ENCODE data around the gene SCFD1.
"Not testable (repeated sequence)": the region's sequence is repeated elsewhere in the genome, so short reads cannot be mapped to it uniquely, and the experiment has no call there.

Gene SCFD1, protein sequence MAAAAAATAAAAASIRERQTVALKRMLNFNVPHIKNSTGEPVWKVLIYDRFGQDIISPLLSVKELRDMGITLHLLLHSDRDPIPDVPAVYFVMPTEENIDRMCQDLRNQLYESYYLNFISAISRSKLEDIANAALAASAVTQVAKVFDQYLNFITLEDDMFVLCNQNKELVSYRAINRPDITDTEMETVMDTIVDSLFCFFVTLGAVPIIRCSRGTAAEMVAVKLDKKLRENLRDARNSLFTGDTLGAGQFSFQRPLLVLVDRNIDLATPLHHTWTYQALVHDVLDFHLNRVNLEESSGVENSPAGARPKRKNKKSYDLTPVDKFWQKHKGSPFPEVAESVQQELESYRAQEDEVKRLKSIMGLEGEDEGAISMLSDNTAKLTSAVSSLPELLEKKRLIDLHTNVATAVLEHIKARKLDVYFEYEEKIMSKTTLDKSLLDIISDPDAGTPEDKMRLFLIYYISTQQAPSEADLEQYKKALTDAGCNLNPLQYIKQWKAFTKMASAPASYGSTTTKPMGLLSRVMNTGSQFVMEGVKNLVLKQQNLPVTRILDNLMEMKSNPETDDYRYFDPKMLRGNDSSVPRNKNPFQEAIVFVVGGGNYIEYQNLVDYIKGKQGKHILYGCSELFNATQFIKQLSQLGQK

GRCh38 chr14:30621940-30622830 lies at the start of gene SCFD1:
Gene SCFD1 (plus strand): TSS chr14:30622319. CDS start chr14:30622339, 20 bp downstream.
- peak; percentile 96 for DNase-seq (ENCODE audit: low spot score)

GRCh38 chr14:30572771-30573170 lies 49.3 kb upstream of the SCFD1 start:
- no peak for DNase-seq (ENCODE audit: low spot score)

DNA sequence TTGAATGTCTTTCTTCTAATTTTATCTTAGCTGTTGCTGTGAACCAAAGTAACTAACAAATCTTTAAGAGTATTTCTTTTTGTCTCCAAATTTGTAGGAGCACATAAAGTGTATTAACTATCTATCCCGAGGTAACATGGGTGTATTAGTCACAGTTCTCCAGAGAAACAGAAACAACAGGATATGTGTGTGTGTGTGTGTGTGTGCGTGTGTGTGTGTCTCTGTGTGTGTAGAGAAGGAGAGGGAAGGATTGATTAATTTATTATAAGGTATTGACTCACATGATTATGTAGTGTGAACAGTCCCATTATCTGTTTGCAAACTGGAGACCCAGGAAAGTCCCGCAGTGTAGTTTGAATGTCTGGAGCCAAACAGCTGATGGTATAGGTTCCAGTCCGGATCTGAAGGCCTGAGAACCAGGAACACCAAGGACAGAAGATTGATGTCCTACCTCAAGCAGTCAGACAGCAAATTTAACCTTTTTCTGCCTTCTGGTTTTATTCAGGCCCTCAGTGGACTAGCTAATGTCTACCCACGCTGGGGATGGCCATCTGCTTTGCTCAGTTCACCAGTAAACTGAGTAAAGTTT lies 48.8 kb upstream of the SCFD1 start:
- no peak for DNase-seq (ENCODE audit: low spot score)

DNA sequence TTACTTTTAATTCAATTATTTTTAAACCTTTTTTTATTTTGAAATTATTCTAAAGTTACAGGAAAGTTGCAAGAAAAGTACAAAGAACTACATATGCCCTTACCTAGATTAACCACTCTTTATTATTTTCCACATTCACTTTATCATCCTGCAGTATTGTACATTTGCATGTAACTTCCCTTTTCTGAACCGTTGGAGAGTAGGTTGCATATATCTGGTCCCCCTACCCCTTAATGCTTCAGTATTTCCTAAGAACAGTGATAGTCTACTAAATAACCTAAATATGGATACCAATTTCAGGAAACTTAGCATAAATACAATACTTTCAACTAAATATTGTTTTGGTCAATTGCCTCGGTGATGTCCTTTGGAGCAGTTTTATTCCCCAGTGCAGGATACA lies 48.2 kb upstream of the SCFD1 start:
- no peak for DNase-seq (ENCODE audit: low spot score)

GRCh38 chr14:30574777-30575176 lies 47.3 kb upstream of the SCFD1 start:
- not testable (repeated sequence) for DNase-seq (ENCODE audit: low spot score)

DNA sequence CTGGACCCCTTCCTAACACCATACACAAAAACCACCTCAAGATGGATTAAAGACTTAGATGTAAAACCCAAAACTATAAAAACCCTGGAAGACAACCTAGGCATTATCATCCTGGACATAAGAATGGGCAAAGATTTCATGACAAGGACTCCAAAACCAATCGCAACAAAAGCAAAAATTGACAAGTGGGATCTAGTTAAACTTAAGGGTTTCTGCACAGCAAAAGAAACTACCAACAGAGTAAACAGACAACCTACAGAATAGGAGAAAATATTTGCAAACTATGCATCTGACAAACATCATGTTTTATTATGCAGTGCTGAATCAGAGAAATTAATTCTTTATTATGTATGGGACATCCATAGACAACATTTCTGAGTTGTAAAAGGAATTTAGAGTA lies 45.8 kb upstream of the SCFD1 start:
- DNase-seq (ENCODE audit: low spot score) = not testable (repeated sequence)

- DNase-seq (ENCODE audit: low spot score) = peak; percentile 5
Measured at GRCh38 chr14:30580616-30581282, 41.4 kb upstream of the SCFD1 start.

DNA sequence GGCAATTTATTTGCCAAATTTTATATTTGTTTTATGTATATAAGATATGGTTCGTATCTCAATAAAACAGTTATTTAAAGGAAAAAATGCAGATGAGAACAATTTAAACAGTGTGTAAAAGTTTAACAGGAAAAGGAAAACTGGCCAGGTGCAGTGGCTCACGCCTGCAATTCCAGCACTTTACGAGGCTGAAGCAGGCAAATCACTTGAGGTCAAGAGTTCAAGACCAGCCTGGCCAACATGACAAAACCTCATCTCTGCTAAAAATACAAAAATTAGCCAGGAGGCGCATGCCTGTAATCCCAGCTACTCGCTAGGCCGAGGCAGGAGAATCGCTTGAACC lies 40.9 kb upstream of the SCFD1 start:
- DNase-seq (ENCODE audit: low spot score) = no peak

GRCh38 chr14:30582376-30582775 lies 39.7 kb upstream of the SCFD1 start:
- no peak for DNase-seq (ENCODE audit: low spot score)

GRCh38 chr14:30584058-30584630 lies 38.0 kb upstream of the SCFD1 start:
- DNase-seq (ENCODE audit: low spot score) = no peak

DNA sequence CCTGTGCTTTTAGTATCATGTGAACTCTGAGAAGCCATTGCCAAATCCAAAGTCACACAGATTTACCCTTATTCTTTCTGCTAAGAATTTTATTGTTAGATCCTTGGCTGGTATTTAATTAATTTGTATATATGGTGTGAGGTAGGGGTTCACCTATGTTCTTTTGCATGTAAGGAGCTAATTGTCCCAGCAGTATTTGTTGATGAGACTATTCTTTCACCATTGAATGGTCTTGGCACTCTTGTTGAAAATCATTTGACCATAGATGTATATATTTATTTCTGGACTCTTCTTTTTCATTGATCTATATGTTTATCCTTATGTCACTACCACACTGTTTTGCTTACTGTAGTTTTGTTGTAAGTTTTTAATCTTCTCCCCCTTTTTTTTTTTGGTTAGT lies 36.9 kb upstream of the SCFD1 start:
- DNase-seq (ENCODE audit: low spot score) = no peak

GRCh38 chr14:30587141-30587540 lies 35.0 kb upstream of the SCFD1 start:
- no peak for DNase-seq (ENCODE audit: low spot score)

DNA sequence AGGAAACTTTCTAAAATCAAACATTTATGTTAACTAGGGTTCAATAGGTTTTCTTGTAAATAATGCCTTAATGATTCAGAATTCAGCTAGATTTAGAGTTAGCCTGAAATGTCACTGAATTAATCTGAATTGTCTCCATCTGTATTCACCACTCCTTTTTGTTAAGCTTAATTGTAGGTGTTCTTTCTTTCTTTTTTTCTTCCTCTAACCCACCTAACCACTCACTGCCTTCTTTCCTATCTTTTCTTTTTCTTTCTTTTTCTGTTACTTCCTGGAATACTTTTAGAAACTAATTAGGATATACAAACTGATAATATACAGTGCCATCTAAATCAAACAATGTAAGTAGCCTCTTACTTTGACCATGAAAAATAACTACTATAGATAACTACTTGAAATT lies 33.2 kb upstream of the SCFD1 start:
- no peak for DNase-seq (ENCODE audit: low spot score)

DNA sequence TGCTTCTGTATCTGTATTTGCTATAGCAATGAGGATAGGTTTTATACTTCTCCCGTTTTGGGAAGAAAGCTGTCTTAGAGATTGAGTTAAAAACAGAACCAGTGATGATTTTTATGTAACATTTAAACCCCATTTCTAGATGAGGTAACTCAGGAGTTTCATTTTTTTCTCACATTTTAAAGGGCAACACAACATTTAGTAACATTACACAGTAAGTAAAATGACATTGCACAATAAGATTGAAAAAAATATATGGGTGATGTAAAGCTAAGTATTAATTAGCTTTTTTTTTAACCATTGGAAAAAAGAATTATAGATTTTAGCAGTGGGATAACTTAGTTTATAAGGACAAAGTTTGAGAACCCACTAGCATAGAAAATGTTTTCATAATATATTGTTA lies 25.2 kb upstream of the SCFD1 start:
- no peak for DNase-seq (ENCODE audit: low spot score)

- no peak for DNase-seq (ENCODE audit: low spot score)
Measured at GRCh38 chr14:30597504-30597903, 24.6 kb upstream of the SCFD1 start.

DNA sequence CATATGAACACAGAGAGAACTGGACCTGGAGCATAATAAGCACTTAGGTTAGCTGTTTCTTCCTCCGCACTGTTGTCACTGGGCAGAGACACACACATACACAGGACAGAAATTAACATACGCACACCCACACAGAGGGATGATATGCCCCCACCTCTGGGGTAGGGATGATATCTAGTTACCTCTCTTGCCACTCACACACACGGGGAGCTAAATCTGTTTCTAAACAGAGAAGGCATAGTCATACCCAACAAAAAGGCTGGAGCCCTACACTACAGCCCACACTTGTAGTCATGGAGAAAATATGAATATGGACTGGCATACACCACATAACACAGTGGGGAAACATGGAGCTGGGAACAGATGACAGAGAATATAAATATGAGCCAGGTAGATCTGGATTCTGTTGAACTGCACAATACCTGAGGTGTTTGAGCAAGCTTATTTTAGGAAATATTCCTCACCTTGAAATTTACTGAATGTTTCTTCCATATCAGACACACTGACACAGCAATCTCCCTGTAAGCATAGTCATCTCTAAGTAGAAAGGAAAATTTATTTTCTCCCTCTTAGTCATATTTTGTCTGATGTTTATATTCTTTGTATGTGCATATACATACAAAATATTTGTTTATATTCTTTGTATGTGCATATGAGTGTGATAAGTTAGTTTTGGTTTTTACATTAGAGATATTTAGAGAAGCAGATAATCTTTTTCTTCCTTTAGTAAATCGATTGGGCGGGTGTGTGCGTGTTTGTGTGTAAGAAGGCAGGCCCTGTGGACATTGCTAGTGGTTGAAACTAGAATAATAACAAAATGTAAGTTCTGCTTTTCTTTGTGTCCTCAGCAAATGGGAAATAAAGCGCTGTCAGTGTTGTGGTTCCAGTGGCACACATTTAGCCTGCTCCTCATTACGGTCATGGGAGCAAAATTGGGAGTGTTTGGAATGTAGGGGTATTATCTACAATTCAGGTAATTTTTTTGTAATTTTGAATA lies 20.9 kb upstream of the SCFD1 start:
- DNase-seq (ENCODE audit: low spot score) = no peak

- no peak for DNase-seq (ENCODE audit: low spot score)
Measured at GRCh38 chr14:30603402-30603801, 18.7 kb upstream of the SCFD1 start.

DNA sequence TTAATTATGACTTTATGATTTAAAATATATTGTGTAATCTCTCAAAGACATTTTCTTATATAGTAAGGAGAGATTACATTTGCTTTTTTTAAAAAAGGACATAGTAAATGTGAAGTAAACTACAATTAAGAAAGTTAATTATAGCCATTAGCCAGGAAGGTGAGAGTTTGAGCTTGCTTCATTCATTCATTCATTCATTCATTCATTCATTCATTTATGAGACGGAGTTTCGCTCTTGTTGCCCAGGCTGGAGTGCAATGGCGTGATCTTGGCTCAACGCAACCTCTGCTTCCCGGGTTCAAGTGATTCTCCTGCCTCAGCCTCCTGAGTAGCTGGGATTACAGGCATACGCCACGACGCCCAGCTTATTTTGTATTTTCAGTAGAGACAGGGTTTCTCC lies 17.4 kb upstream of the SCFD1 start:
- not testable (repeated sequence) for DNase-seq (ENCODE audit: low spot score)

DNA sequence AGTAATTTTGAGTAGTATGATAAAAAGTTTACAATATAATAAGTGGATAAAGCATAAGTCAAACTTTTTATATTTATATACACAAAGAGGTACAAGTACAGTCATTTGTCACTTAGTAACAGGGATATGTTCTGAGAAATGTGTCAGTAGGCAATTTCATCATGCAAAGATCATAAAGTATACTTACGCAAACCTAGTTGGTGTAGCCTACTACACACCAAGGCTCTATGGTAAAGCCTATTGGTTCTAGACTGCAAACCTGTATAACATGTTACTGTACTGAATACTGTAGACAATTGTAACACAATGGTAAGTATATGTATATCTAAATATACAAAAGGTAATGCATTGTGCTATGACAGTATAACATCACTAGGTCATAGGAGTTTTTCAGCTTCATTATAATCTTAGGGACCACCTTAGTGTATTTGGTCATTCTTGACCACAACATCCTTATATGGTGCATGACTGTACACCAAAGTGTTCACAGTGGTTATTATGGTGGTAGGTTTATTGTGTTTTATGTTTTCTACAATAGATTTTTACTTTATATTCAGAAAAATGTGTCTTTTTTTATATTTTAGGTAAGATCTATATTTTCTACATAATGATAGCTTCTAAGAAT lies 14.9 kb upstream of the SCFD1 start:
- DNase-seq (ENCODE audit: low spot score) = no peak

DNA sequence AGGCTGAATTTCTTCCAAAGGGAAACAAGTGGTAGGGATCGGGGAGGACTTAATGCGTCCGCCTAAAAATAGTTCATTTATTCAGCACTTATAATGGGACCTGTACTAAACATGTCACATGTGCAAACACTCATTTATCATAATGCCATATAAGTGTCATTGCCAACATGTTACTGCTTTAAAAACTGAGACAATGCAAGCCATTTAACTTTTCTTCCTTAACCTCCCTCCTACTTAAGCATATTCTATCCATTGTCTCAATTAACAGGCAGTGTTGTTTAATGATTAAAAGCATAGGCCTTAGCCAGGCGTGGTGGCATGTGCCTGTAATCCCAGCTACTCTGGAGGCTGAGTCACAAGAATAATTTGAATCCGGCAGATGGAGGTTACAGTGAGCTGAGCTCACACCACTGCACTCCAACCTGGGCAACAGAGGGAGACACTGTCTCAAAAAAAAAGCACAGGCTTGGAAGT lies 13.5 kb upstream of the SCFD1 start:
- DNase-seq (ENCODE audit: low spot score) = no peak
